HepG2 (cell line): ENCODE measurements around the gene NKIRAS1. TPM values are rescaled to one million over a fixed set of nuclear protein-coding genes. Genes with fewer than 3 reads are reported as not detected.

Experiments
- ATAC-seq: fragments of 200-7000 bp; cut with Tn5 transposase; 3 replicates; pipeline ENCODE4 v1.9.1; 2020; ENCODE audit warnings: mild to moderate bottlenecking, moderate library complexity
- BruUV-seq: library from RNA; stranded (reverse); fragments of 400-500 nt; replicated peaks from 2 replicates; lab custom pipeline; 2021; lab: Mats Ljungman, UMichigan
- CTCF ChIA-PET: fragments of 300-600 bp; formaldehyde crosslinking; extraction: SDS; loops from one replicate; lab custom pipeline; 2021; ENCODE audit warnings: low total read pairs, inconsistent platforms, low intra/inter-chr PET ratio; lab: Yijun Ruan, JAX
- POLR2A ChIA-PET: fragments of 350-600 bp; sonication (Branson Sonifier 250); formaldehyde crosslinking; loops from one replicate; lab custom pipeline; 2020; ENCODE audit warnings: antibody characterized with exemption, inconsistent platforms; lab: Yijun Ruan, JAX
- DNase-seq: peaks from one replicate; pipeline ENCODE4 v3.0.0-alpha.2; 2015; ENCODE audit warnings: low spot score
- FAIRE-seq: peaks from 3 replicates; lab custom pipeline; 2011; peaks lifted over from hg19 to GRCh38; lab: Jason Lieb, UNC
- H2AFZ ChIP-seq: one replicate; pipeline ENCODE4 v1.6.1; 2011; ENCODE audit warnings: low read length, inconsistent platforms
- H3K27ac ChIP-seq: fragments of 300-600 bp; 3 replicates; pipeline ENCODE4 v1.8.0; 2011; ENCODE audit warnings: mixed run types, mild to moderate bottlenecking, mixed read lengths, low read length, inconsistent platforms; ENCODE audit not compliant: insufficient read depth; ENCODE audit errors: extremely low read length
- H3K27me3 ChIP-seq, 2 experiments: fragments of 200-600 bp in 1 of 2; 2 replicates in 1 of 2; 3 replicates in 1 of 2; pipeline versions ENCODE4 v1.6.0 to v1.8.0; 2011; ENCODE audit warnings: low read length in 2 of 2, mild to moderate bottlenecking in 2 of 2, moderate library complexity in 2 of 2, inconsistent platforms in 1 of 2; ENCODE audit not compliant: insufficient read depth in 2 of 2, control insufficient read depth in 1 of 2
- H3K36me3 ChIP-seq, 2 experiments: fragments of 200-600 bp in 1 of 2; replicated peaks in 1 of 2; 2 replicates in 1 of 2; 3 replicates in 1 of 2; pipeline versions ENCODE4 v1.5.1 to v1.8.0; 2011; ENCODE audit warnings: low read length in 2 of 2, inconsistent platforms in 1 of 2; ENCODE audit not compliant: insufficient read depth in 2 of 2, control insufficient read depth in 1 of 2
- H3K4me1 ChIP-seq: 2 replicates; pipeline ENCODE4 v1.5.1; 2012; ENCODE audit warnings: low read length, inconsistent platforms; ENCODE audit not compliant: insufficient read depth
- H3K4me2 ChIP-seq: 2 replicates; pipeline ENCODE4 v1.6.0; 2011; ENCODE audit warnings: low read depth, low read length, inconsistent platforms
- H3K4me3 ChIP-seq, 3 experiments: fragments of 200-600 bp in 1 of 3; sonication (generic), shearing (Covaris generic) in 1 of 3; replicated peaks in 1 of 3; 2 replicates each; pipeline ENCODE4 v1.5.1; 2011 to 2016; ENCODE audit warnings: low read length in 3 of 3, inconsistent platforms in 2 of 3, low read depth in 2 of 3, mild to moderate bottlenecking in 2 of 3, control low read depth in 1 of 3, mixed read lengths in 1 of 3; ENCODE audit not compliant: insufficient read depth in 1 of 3
- H3K79me2 ChIP-seq: one replicate; pipeline ENCODE4 v1.6.1; 2011; ENCODE audit warnings: low read length, inconsistent platforms; ENCODE audit not compliant: insufficient read depth
- H3K9ac ChIP-seq: 2 replicates; pipeline ENCODE4 v1.6.0; 2011; ENCODE audit warnings: mild to moderate bottlenecking, low read depth, low read length, inconsistent platforms; ENCODE audit not compliant: insufficient read depth
- H3K9me3 ChIP-seq: 2 replicates; pipeline ENCODE4 v1.5.1; 2012; ENCODE audit warnings: mild to moderate bottlenecking, low read length
- H4K20me1 ChIP-seq: 2 replicates; pipeline ENCODE4 v1.6.0; 2011; ENCODE audit warnings: inconsistent platforms, mild to moderate bottlenecking, low read length, moderate library complexity; ENCODE audit not compliant: insufficient read depth
- DPF2 ChIP-seq: sonication (generic); formaldehyde crosslinking; IDR thresholded peaks from 2 replicates; pipeline ENCODE4 v1.4.0; 2020; ENCODE audit warnings: mild to moderate bottlenecking, low read depth, missing genetic modification reagents, borderline replicate concordance
- ELF1 ChIP-seq: sonication (generic); formaldehyde crosslinking; IDR thresholded peaks from 2 replicates; pipeline ENCODE4 v1.4.0; 2020; ENCODE audit warnings: missing genetic modification reagents
- FOXJ3 ChIP-seq: sonication (generic); formaldehyde crosslinking; IDR thresholded peaks from 2 replicates; pipeline ENCODE4 v1.4.0; 2020; ENCODE audit warnings: missing genetic modification reagents, mild to moderate bottlenecking, borderline replicate concordance
- HNF4A ChIP-seq: sonication (generic); formaldehyde crosslinking; IDR thresholded peaks from 2 replicates; pipeline ENCODE4 v1.4.0; 2020; ENCODE audit warnings: missing genetic modification reagents
- ZNF749 ChIP-seq: sonication (generic); formaldehyde crosslinking; IDR thresholded peaks from 2 replicates; pipeline ENCODE4 v1.8.0; 2022; ENCODE audit warnings: mild to moderate bottlenecking, missing genetic modification reagents, moderate library complexity, borderline replicate concordance
- ZSCAN25 ChIP-seq: sonication (generic); formaldehyde crosslinking; IDR thresholded peaks from 2 replicates; pipeline ENCODE4 v1.8.0; 2022; ENCODE audit warnings: mild to moderate bottlenecking, missing genetic modification reagents
- WGBS: methylation state at CpG from one replicate; pipeline ENCODE4 v1.1.6; 2017; ENCODE audit warnings: low lambda C conversion rate; 5-methylcytosine and 5-hydroxymethylcytosine counted together
- in situ Hi-C: cut with HindIII; loops from 2 replicates; pipeline ENCODE4 v1.10.0; 2017; ENCODE audit warnings: low pct_unique_long_range_greater_than_20kb; ENCODE audit not compliant: extremely low pct_ligation_motif_present
- intact Hi-C: fragments of 100-400 bp; cut with micrococcal nuclease; formaldehyde crosslinking; loops from one replicate; pipeline ENCODE4 v1.10.0; 2022; ENCODE audit not compliant: unreplicated experiment
- polyA plus RNA-seq, 8 experiments: library from polyadenylated mRNA; depleted of rRNA in 3 of 8; stranded (reverse) in 7 of 8; unstranded in 1 of 8; fragments of >200 nt; fragmentation: Illumina TruSeq in 4 of 8; extraction: Trizol in 4 of 8; gene quantifications; 2 replicates each; pipeline versions ENCODE4 v1.2.1 to v1.2.3, GENCODE V29; 2011 to 2016; ENCODE audit warnings: low read depth in 4 of 8, missing spikeins in 1 of 8, mixed read lengths in 1 of 8; ENCODE audit not compliant: insufficient read depth in 1 of 8
- total RNA-seq, 5 experiments: library from RNA; depleted of rRNA; stranded (reverse); fragments of >200 nt; fragmentation: Illumina TruSeq; extraction: Trizol; gene quantifications; 2 replicates each; pipeline ENCODE4 v1.2.3, GENCODE V29; 2016; ENCODE audit warnings: low read depth in 1 of 5
- TF ChIP-seq, protein P1 (sequence below): sonication (generic); formaldehyde crosslinking; IDR thresholded peaks from 2 replicates; pipeline ENCODE4 v1.4.0; 2020; ENCODE audit warnings: mild to moderate bottlenecking, missing genetic modification reagents

Gene NKIRAS1
- total and polyA plus RNA-seq, 2 of the 13 experiments (the other 11 are each of a cell fraction or from before 2014, with no cell fraction given) = 4.3 to 8.0 TPM

DNA sequence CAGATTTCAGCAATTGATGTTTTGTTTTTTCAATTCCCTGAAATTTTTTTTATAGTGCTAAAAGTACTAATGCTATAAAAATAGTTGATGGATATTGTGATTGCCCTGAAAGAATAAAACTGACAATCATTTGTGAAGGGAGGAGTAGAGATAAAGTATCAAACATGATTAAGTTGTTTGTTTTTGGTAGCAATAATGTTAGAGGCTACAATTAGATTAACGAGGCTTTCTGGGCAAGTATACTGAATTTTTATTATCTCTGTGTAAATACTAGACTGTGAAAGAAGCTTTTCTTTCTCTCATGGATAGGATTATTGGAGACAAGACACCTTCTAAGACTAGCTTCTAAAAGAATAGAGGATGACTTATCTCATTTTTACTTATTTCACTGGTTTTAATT, 43.9 kb upstream of the NKIRAS1 start:
- in situ Hi-C loops = no loop called here
- Histone ChIP-seq H3K4me2 (no peak overlapping the region), H3K9ac (no peak overlapping the region), H3K27ac (no peak overlapping the region), H3K36me3 (peaks cover 3 to 44% of the 10 kb centered on the region in 2 experiments; a peak in 4 of 5 replicates), H3K4me3 (no peak overlapping the region), H2AFZ (no peak overlapping the region), H3K9me3 (no peaks in the 10 kb centered on the region), H3K4me1 (no peaks in the 10 kb centered on the region), H4K20me1 (no peaks in the 10 kb centered on the region), H3K27me3 (no peaks in the 10 kb centered on the region), H3K79me2 (no peaks in the 10 kb centered on the region)
- ChIA-PET POLR2A (no interaction called here), CTCF (no interaction called here)
- no TSS peak for BruUV-seq
- DNase-seq = no peak
- 97% methylated on average over 1 of the region's 1 CpG for WGBS
- intact Hi-C loops = no loop called here
- no peak for TF ChIP-seq DPF2 (CRISPR knock-in tag)
- TF ChIP-seq ELF1 (CRISPR knock-in tag) = no peak
- no peak for TF ChIP-seq FOXJ3 (CRISPR knock-in tag)
- TF ChIP-seq ZSCAN25 (CRISPR knock-in tag) = no peak
- no peak for TF ChIP-seq HNF4A (CRISPR knock-in tag)
- TF ChIP-seq, protein P1, sequence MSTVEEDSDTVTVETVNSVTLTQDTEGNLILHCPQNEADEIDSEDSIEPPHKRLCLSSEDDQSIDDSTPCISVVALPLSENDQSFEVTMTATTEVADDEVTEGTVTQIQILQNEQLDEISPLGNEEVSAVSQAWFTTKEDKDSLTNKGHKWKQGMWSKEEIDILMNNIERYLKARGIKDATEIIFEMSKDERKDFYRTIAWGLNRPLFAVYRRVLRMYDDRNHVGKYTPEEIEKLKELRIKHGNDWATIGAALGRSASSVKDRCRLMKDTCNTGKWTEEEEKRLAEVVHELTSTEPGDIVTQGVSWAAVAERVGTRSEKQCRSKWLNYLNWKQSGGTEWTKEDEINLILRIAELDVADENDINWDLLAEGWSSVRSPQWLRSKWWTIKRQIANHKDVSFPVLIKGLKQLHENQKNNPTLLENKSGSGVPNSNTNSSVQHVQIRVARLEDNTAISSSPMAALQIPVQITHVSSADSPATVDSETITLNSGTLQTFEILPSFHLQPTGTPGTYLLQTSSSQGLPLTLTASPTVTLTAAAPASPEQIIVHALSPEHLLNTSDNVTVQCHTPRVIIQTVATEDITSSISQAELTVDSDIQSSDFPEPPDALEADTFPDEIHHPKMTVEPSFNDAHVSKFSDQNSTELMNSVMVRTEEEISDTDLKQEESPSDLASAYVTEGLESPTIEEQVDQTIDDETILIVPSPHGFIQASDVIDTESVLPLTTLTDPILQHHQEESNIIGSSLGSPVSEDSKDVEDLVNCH (CRISPR knock-in tag) = no peak
- TF ChIP-seq ZNF749 (CRISPR knock-in tag) = no peak
- ATAC-seq = no peak
- no peak for FAIRE-seq
